B cell (primary cell): ENCODE results near the gene ADAM19.

ENCODE experiments used
- CTCF ChIP-seq: fragments of 200-600 bp; IDR thresholded peaks from one replicate; pipeline ENCODE4 v1.8.0; 2022; ENCODE audit warnings: antibody characterized with exemption, mild to moderate bottlenecking
- EZH2 ChIP-seq: IDR thresholded peaks from 2 replicates; pipeline ENCODE4 v1.6.1; 2012; ENCODE audit warnings: borderline replicate concordance, low read depth, mild to moderate bottlenecking, moderate library complexity, low read length; ENCODE audit not compliant: insufficient read depth, poor library complexity, severe bottlenecking

- TF ChIP-seq CTCF (no peak), EZH2 (no peak)
These were observed 96.8 kb downstream of the ADAM19 start for GRCh38 chr5:157478726-157479125.
